CD4-positive, alpha-beta T cell treated with Interferon alpha-2 for 1 hour (primary cell): ENCODE measurements around the gene CC2D2A.

Source experiments
- DNase-seq, 2 donors: peaks; one replicate each; pipeline ENCODE4 v3.0.0-alpha.2; 2020 to 2022

CC2D2A gene

GRCh38 chr4:15521442-15522039, 51.9 kb downstream of the CC2D2A start:
- DNase-seq: no peak

GRCh38 chr4:15525080-15525479, 55.4 kb downstream of the CC2D2A start:
- DNase-seq: no peak

- DNase-seq: no peak
Observed at GRCh38 chr4:15526924-15527592, 57.4 kb downstream of the CC2D2A start.

- DNase-seq: no peak
Observed at GRCh38 chr4:15531792-15532191, 62.1 kb downstream of the CC2D2A start.

- no peak for DNase-seq
Observed at GRCh38 chr4:15533817-15534216, 64.1 kb downstream of the CC2D2A start.

- DNase-seq: no peak
Observed at GRCh38 chr4:15535599-15535998, 65.9 kb downstream of the CC2D2A start.

GRCh38 chr4:15536552-15537499, 67.1 kb downstream of the CC2D2A start:
- no peak for DNase-seq

- DNase-seq: no peak
Observed at GRCh38 chr4:15541941-15542340, 72.3 kb downstream of the CC2D2A start.

GRCh38 chr4:15542760-15543159, 73.1 kb downstream of the CC2D2A start:
- DNase-seq: no peak

GRCh38 chr4:15543537-15544247, 74.0 kb downstream of the CC2D2A start:
- DNase-seq: no peak

- DNase-seq: no peak
Observed at GRCh38 chr4:15544248-15544729, 74.6 kb downstream of the CC2D2A start.

- no peak for DNase-seq
Observed at GRCh38 chr4:15545371-15545770, 75.7 kb downstream of the CC2D2A start.

GRCh38 chr4:15547392-15547791, 77.7 kb downstream of the CC2D2A start:
- peak; percentile 6 to 55 for DNase-seq

GRCh38 chr4:15550491-15550890, 80.8 kb downstream of the CC2D2A start:
- no peak for DNase-seq

- no peak for DNase-seq
Observed at GRCh38 chr4:15551740-15552446, 82.2 kb downstream of the CC2D2A start.

- DNase-seq: no peak
Observed at GRCh38 chr4:15552557-15553362, 83.1 kb downstream of the CC2D2A start.

GRCh38 chr4:15556511-15557092, 86.9 kb downstream of the CC2D2A start:
- DNase-seq: no peak

- DNase-seq: no peak
Observed at GRCh38 chr4:15557786-15558550, 88.3 kb downstream of the CC2D2A start.

- no peak for DNase-seq
Observed at GRCh38 chr4:15558561-15558960, 88.9 kb downstream of the CC2D2A start.

- DNase-seq: no peak
Observed at GRCh38 chr4:15562114-15562513, 92.4 kb downstream of the CC2D2A start.
